GM19193 (cell line): ENCODE results near the gene RGS16.

Experiments used
- POLR2A ChIP-seq: IDR thresholded peaks from 4 replicates; pipeline ENCODE4 v1.6.1; 2011; ENCODE audit not compliant: insufficient read depth, insufficient read length; ENCODE audit errors: extremely low read depth

The RGS16 gene

GRCh38 chr1:182584746-182585145, 19.4 kb downstream of the RGS16 start:
- TF ChIP-seq POLR2A: no peak

- TF ChIP-seq POLR2A: no peak
These were observed 23.5 kb downstream of the RGS16 start for GRCh38 chr1:182580736-182581135.

GRCh38 chr1:182575540-182576149, 28.5 kb downstream of the RGS16 start:
- TF ChIP-seq POLR2A: no peak

- TF ChIP-seq POLR2A: no peak
These were observed 30.0 kb downstream of the RGS16 start for GRCh38 chr1:182574156-182574555.

GRCh38 chr1:182570611-182570970, 33.6 kb downstream of the RGS16 start:
- no peak for TF ChIP-seq POLR2A

GRCh38 chr1:182569939-182570610, 34.1 kb downstream of the RGS16 start:
- no peak for TF ChIP-seq POLR2A

- no peak for TF ChIP-seq POLR2A
These were observed 35.4 kb downstream of the RGS16 start for GRCh38 chr1:182568647-182569284.

- no peak for TF ChIP-seq POLR2A
These were observed 36.6 kb downstream of the RGS16 start for GRCh38 chr1:182567629-182568028.

- no peak for TF ChIP-seq POLR2A
These were observed 38.7 kb downstream of the RGS16 start for GRCh38 chr1:182565537-182565936.

- no peak for TF ChIP-seq POLR2A
These were observed 39.7 kb downstream of the RGS16 start for GRCh38 chr1:182564406-182565004.

- no peak for TF ChIP-seq POLR2A
These were observed 41.1 kb downstream of the RGS16 start for GRCh38 chr1:182563095-182563494.

GRCh38 chr1:182561456-182561855, 42.7 kb downstream of the RGS16 start:
- no peak for TF ChIP-seq POLR2A

GRCh38 chr1:182560392-182560984, 43.7 kb downstream of the RGS16 start:
- TF ChIP-seq POLR2A: no peak

GRCh38 chr1:182556279-182556678, 47.9 kb downstream of the RGS16 start:
- no peak for TF ChIP-seq POLR2A

GRCh38 chr1:182555493-182555892, 48.7 kb downstream of the RGS16 start:
- no peak for TF ChIP-seq POLR2A
